NK-92 treated with Interleukin-12 subunit alpha and Interleukin-12 subunit beta, amount 100 ng/mL, for 24 hours (cell line): ENCODE results near the gene NCKAP1.
"Not testable (repeated sequence)": the region's sequence is repeated elsewhere in the genome, so short reads cannot be mapped to it uniquely, and the experiment has no call there.

ENCODE experiments used
- DNase-seq: peaks from one replicate; lab custom pipeline; 2025; lab: John Stamatoyannopoulos, UW

NCKAP1 gene

GRCh38 chr2:183038341-183039300 lies at the start of gene NCKAP1:
Gene NCKAP1, minus strand, starts transcription at chr2:183038457. Its CDS starts 358 bp downstream, at chr2:183038099.
- DNase-seq, result no peak

GRCh38 chr2:183081911-183082310 lies 43.7 kb upstream of the NCKAP1 start:
- DNase-seq, result no peak

GRCh38 chr2:183079139-183079775 lies 41.0 kb upstream of the NCKAP1 start:
- no peak for DNase-seq

GRCh38 chr2:183078464-183079138 lies 40.3 kb upstream of the NCKAP1 start, which contains the start of gene DUSP19:
Gene DUSP19, plus strand, starts transcription at chr2:183078747. Its CDS starts 187 bp downstream, at chr2:183078934.
- peak; percentile 68 for DNase-seq

GRCh38 chr2:183078163-183078463 lies 39.9 kb upstream of the NCKAP1 start:
- no peak for DNase-seq

GRCh38 chr2:183072177-183072576 lies 33.9 kb upstream of the NCKAP1 start:
- DNase-seq, result no peak

GRCh38 chr2:183070942-183071844 lies 32.9 kb upstream of the NCKAP1 start:
- no peak for DNase-seq

- DNase-seq, result no peak
These were observed 30.9 kb upstream of the NCKAP1 start for GRCh38 chr2:183069174-183069573.

- no peak for DNase-seq
These were observed 30.3 kb upstream of the NCKAP1 start for GRCh38 chr2:183068561-183068960.

GRCh38 chr2:183063083-183063482 lies 24.8 kb upstream of the NCKAP1 start:
- no peak for DNase-seq

GRCh38 chr2:183060571-183061231 lies 22.4 kb upstream of the NCKAP1 start:
- no peak for DNase-seq

- no peak for DNase-seq
These were observed 21.3 kb upstream of the NCKAP1 start for GRCh38 chr2:183059561-183059960.

- DNase-seq, result no peak
These were observed 19.2 kb upstream of the NCKAP1 start for GRCh38 chr2:183057333-183057985.

- DNase-seq, result no peak
These were observed 11.2 kb upstream of the NCKAP1 start for GRCh38 chr2:183049420-183049819.

GRCh38 chr2:183047486-183048125 lies 9.3 kb upstream of the NCKAP1 start:
- DNase-seq, result not testable (repeated sequence)

- not testable (repeated sequence) for DNase-seq
These were observed 5.3 kb upstream of the NCKAP1 start for GRCh38 chr2:183043580-183043979.

GRCh38 chr2:183040604-183041003 lies 2.3 kb upstream of the NCKAP1 start:
- DNase-seq, result no peak

GRCh38 chr2:183037553-183038340 lies 510 bp downstream of the NCKAP1 start:
- no peak for DNase-seq

- no peak for DNase-seq
These were observed 1.1 kb downstream of the NCKAP1 start for GRCh38 chr2:183037074-183037552.
